ENCODE results near the gene SLC12A8.

The SLC12A8 gene

DNA sequence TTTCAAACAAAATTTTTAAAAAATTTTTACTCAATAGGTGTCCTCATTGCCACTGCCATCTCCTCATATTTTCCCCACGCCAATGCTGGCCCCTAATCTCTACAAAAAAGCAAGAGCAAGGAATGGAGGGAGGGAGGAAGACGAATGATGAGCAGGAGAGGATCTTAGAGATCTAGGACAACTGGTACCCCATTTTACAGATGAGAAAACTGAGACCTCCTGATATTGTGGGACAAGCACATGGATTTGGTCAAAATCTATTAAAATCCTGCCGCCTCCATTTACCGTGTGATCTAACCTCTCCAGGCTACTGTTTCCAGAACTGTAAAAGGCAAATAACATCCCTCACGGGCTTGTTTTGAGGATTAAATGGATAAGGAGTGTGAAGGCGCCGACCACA is 161.3 kb downstream of the SLC12A8 start:
- H3K4me3 ChIP-seq (ENCODE audit: low read depth, low read length): no peak overlapping the region
- TF ChIP-seq, protein P1, sequence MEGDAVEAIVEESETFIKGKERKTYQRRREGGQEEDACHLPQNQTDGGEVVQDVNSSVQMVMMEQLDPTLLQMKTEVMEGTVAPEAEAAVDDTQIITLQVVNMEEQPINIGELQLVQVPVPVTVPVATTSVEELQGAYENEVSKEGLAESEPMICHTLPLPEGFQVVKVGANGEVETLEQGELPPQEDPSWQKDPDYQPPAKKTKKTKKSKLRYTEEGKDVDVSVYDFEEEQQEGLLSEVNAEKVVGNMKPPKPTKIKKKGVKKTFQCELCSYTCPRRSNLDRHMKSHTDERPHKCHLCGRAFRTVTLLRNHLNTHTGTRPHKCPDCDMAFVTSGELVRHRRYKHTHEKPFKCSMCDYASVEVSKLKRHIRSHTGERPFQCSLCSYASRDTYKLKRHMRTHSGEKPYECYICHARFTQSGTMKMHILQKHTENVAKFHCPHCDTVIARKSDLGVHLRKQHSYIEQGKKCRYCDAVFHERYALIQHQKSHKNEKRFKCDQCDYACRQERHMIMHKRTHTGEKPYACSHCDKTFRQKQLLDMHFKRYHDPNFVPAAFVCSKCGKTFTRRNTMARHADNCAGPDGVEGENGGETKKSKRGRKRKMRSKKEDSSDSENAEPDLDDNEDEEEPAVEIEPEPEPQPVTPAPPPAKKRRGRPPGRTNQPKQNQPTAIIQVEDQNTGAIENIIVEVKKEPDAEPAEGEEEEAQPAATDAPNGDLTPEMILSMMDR (IDR thresholded peaks at IDR 0.05; ENCODE audit: borderline replicate concordance, insufficient read depth, low read depth, low read length): no peak

DNA sequence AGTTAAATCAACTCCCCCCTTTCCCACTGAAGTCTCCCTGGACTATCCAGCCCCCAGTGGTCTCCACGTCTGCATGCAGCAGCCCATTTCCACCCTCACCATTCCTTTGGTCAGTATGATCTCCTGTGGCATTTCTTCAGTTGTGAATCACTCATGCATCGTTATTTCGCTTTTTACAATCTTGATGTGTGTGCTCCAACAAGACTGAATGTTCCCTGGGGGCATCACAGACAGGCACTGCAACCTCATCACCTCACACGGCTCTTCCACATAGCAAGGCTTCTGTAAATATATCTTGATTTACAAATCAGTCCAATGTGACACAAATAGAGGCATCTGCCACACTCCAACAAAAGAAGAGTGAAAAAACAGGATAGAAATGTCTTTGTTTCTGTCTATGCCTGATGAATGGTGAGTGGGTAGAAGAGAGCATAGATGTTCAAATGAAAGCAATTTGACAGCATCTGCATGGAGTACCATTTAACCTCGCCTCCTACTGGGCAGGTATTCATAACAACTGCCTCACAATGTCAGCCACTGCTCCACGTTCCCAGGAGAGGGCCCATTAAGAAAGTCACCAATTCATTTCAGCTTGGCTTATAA is 162.0 kb downstream of the SLC12A8 start:
- TF ChIP-seq, protein P1 (IDR thresholded peaks at IDR 0.05; ENCODE audit: borderline replicate concordance, insufficient read depth, low read depth, low read length): no peak
- H3K4me3 ChIP-seq (ENCODE audit: low read depth, low read length): no peak overlapping the region

DNA sequence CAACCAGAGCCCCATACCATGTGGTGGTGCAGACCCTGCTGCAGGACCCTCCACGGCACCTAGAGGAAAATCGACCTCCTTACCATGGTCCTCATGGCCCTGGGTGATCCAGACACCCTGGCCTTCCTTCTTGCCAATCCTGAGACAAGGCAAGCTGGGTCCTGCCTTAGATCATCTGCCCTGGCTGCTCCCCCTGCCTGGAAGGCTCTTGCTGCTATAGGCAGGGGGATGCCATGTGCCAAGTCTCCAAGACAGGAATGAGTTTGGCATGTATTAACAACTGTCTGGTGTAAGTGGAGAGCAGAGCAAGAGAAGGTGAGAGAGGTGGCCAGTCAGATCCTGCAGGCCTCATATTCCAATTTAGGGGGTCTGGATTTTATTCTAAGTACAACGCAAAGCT is 164.3 kb downstream of the SLC12A8 start:
- no peak overlapping the region for H3K4me3 ChIP-seq (ENCODE audit: low read depth, low read length)
- TF ChIP-seq, protein P1 (IDR thresholded peaks at IDR 0.05; ENCODE audit: borderline replicate concordance, insufficient read depth, low read depth, low read length): no peak

DNA sequence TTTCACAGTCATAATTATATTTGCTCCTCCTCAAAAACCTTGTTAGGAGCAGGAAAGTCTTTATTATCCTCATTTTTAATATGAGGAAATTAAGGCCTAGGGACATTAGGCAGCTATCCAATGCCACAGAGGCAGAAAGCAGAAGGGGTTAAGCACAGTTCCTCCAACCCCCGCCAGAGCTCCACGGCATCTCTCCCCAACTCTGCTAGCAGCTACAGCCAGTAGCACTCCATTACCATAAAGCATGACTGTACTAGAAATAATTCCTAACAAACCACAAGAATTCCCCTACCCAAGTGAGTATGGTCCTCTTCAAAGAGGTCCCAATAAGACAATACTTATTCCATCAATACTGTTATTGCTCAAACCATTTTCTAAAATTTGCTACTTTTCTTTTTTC is 166.6 kb downstream of the SLC12A8 start:
- TF ChIP-seq, protein P1 (IDR thresholded peaks at IDR 0.05; ENCODE audit: borderline replicate concordance, insufficient read depth, low read depth, low read length): no peak
- no peak overlapping the region for H3K4me3 ChIP-seq (ENCODE audit: low read depth, low read length)

DNA sequence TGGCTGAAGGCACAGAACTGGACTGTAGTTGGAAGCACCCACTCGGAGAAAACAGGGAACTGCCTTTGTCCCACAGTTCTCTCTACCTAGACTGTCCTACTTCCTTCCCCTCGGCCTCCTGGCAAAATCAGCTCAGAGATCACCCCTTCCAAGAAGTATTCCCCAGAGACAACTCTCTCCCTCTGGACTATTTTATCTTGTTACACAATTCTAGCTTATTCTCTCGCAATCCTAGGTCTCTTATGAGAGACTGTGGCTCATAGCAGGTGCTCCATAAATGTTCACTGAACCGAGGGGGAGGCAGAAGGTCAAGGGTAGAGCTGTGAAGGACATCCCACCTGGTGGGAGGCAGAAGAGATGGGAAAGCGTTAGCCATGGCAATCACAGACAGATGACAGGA is 167.4 kb downstream of the SLC12A8 start:
- TF ChIP-seq, protein P1 (IDR thresholded peaks at IDR 0.05; ENCODE audit: borderline replicate concordance, insufficient read depth, low read depth, low read length): no peak
- H3K4me3 ChIP-seq (ENCODE audit: low read depth, low read length): no peak overlapping the region

DNA sequence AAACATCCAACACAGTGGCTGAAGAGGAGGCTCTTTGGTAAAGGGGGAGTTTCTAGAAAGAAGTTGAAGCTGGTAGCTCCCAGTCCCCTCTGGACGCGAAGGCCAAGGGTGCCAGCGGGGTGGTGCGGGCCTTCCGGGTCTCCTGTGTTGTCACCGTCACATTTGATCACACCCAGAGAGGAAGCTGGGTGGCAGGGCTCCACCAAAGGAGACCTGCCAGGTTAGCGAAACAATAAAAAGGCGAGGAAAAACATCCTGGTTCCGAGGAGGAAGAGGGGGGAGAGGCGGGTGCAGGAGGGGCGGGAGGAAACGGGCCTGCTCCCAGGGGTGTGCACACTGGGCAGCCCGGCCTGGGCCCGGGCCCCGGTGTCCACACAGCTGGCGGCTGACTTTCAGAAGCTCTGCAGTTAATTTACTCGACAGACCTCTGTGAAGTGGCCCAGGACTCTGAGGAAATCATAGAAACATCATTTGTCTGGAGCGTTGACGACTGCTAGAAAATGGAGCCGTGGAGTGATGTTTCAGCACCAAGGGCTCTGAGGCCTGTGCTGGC is 168.9 kb downstream of the SLC12A8 start:
- no peak overlapping the region for H3K4me3 ChIP-seq (ENCODE audit: low read depth, low read length)
- TF ChIP-seq, protein P1 (IDR thresholded peaks at IDR 0.05; ENCODE audit: borderline replicate concordance, insufficient read depth, low read depth, low read length): no peak

DNA sequence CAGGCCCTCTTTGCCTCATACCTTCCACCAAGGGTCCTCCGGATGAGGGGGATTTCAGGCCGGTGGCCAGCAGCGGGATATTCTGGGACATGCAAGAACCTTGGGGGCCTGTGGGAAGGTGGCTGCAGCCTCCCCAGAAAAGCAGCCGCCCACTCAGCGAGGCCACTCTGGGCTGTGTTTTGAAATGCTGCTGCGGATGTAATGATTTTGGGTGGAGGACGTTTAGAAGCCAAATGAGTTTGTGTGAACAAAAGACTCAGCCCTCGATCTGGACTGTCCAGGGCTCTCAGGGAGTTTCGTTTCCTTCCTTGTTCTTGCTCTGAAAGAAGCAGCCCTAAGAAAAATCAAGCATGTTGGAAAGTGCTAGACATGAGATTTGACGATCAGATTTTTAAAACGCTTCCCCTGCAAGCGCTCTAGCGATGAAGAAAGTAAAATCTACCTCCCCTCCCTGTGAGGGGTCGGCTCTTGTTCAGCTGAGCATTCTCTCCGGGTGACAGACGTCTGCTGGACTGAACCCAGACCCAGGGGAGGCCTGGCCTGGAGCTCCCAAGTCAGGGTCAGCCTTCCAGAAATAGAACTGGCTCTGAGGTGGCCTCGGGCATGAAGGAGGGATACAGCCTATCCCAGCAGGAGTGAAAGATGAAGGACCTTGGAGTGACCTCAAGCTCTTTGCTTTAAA is 169.7 kb downstream of the SLC12A8 start:
- no peak overlapping the region for H3K4me3 ChIP-seq (ENCODE audit: low read depth, low read length)
- TF ChIP-seq, protein P1 (IDR thresholded peaks at IDR 0.05; ENCODE audit: borderline replicate concordance, insufficient read depth, low read depth, low read length): no peak
